Activated CD4-positive, alpha-beta T cell treated with anti-CD3 and anti-CD28 coated beads for 48 hours (primary cell): ENCODE data around the gene HS3ST3A1.
"Not testable (repeated sequence)": the region's sequence is repeated elsewhere in the genome, so short reads cannot be mapped to it uniquely, and the experiment has no call there.

Source experiments
- DNase-seq: peaks from one replicate; pipeline ENCODE4 v3.0.0-alpha.2; 2020

Gene HS3ST3A1

GRCh38 chr17:13534946-13535345 is 66.8 kb downstream of the HS3ST3A1 start:
- no peak for DNase-seq

DNA sequence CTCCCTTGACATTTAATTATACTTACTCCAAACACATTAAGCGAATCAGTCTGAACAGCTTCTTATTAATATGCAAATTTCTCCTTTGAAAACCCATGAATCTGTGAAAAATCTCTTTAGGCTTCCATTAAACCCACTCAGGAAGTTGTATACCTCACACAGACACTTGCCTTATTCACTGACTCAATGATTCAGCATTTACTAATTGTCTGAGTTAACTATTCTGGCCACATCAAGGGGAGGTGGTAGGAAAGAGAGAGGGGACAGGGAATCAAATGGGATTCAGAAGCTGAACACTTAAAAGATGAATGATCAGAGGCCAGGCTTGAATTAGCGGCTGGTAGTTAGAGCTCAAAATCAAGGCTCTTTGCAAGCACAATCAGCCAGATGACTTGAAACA is 70.0 kb downstream of the HS3ST3A1 start:
- no peak for DNase-seq

GRCh38 chr17:13525876-13526275 is 75.9 kb downstream of the HS3ST3A1 start:
- no peak for DNase-seq

- no peak for DNase-seq
Observed at GRCh38 chr17:13523164-13523563, 78.6 kb downstream of the HS3ST3A1 start.

DNA sequence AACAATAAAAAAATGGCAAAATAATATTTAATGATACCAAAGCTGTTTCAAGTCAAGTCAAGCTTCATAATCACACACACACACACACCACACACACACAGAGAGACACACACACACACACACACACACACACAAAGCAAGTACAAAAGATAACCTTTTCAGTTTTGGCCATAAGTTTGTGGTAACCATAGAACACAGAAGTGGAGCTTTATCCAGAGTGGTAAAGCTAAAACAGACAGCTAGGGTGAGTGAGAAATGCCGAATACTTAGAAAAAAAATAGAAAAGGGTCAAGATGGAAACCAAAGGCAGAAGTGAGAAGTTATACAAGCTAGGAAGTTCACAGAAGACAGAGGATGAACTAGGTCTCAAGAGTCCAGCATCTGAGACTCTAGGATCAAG is 79.0 kb downstream of the HS3ST3A1 start:
- DNase-seq: no peak

DNA sequence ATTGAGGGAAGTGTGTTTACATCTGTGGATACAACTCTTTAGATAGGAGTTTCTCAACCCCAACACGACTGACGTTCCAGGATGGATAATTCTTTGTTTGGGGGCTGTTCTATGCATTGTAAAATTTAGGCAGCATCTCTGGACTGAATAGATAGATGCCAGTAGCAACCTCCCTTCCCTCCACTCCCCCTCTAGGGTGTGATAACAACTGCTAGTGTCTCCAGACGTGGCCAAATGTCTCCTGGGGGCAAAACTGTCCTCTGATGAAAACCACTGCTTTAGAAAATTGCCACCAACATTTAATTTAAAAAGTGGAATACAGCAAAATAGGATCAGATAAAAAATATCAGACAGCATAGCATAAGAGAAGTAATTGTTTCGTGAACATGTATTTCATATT is 79.9 kb downstream of the HS3ST3A1 start:
- no peak for DNase-seq

GRCh38 chr17:13520899-13521572 is 80.7 kb downstream of the HS3ST3A1 start:
- DNase-seq: no peak

GRCh38 chr17:13518261-13519000 is 83.3 kb downstream of the HS3ST3A1 start:
- no peak for DNase-seq

- no peak for DNase-seq
Observed at GRCh38 chr17:13513039-13513405, 88.7 kb downstream of the HS3ST3A1 start.

DNA sequence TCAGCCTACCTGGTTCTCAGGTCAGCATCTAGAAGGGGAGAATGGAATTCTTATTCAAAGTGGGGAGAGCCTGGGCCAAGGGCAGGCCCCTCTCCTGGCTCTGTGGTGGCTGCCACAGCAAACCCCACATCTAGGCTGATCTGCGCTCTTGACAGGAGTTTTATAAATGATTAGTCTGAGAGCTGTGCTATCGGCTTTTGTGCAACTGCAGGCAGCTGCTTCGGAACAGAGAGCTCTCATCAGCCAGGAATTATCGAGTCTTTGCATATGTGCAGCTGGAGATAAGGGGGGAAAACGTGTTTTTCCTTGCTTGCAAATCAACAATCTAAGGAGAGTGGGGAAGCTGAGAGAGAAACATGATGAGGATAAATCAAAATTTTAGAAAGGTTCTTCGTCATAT is 91.7 kb downstream of the HS3ST3A1 start:
- DNase-seq: no peak

GRCh38 chr17:13509527-13509926 is 92.2 kb downstream of the HS3ST3A1 start:
- no peak for DNase-seq

DNA sequence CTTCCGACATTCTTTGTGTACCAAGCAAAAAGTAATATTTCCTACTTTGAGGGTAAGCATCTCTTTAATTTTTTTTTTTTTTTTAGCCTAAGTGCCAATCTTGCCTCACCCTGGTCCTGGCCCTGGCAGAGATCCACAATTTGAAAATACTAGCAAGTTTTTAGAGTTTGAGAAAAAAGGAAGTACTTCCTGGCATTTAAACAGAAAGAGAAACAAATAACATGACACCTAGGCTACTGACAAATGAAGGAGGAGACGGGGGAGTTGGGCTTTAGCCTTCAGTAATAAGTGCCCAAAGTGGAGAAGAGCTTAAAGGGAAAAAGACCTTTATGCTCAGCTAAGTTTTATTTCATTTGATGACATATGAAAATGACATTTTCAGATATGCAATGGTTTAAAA is 92.8 kb downstream of the HS3ST3A1 start:
- DNase-seq: no peak

DNA sequence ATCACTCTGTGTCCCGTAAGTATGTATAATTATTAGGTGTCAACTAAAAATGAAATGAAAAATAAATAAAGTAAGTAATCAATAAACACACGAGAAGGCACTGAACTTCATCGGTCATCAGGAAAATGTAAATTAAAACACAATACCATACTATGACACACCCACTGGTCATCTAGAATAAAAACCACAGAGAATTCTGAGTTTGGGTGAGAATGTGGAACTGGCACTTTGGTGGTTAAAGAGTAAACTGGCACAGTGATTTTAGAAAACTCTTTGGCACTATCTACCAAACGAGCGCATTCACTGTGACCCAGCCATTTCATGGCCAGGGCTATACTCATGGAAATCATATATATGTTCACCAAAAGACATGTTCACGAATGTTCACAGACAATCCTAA is 98.2 kb downstream of the HS3ST3A1 start:
- DNase-seq: no peak

DNA sequence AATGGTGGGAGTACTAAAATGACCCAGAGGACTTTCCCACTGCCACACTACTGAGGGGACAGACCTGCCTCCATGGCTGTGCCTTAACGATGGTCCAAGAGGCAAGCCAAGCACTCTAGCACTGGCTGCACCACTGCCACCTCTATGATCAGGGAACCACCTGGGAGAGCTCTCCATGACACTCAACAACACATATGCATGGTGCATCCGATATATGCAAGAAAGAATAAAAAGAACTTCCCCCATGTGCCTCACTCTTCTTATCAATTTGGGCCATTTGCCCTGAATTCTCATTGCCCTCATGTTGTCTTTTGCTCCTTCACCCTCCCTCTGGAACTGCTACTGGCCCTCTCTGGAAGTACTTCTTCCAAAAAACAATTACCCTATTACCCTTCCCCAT is 99.5 kb downstream of the HS3ST3A1 start:
- DNase-seq: no peak

- DNase-seq: no peak
Observed at GRCh38 chr17:13500947-13501346, 100.8 kb downstream of the HS3ST3A1 start.

DNA sequence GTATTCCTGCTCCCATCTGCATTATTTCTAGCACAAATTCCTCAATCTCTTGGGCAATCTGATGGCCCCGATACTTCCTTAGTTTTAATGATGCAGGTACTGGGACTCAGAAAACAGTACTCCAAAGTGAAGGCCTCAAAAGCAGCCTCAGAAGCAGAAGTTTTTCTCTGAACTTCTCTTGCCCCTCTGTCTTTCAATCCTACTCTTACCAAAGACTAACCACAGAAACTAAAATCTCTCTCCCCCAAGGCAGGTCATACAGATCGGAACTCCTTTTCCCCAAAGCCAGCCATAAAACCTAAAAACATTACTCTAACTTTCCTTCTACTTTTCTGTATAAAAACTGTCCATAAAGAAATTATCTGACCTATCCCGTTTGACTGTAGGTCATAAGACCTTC is 103.5 kb downstream of the HS3ST3A1 start:
- DNase-seq: no peak

DNA sequence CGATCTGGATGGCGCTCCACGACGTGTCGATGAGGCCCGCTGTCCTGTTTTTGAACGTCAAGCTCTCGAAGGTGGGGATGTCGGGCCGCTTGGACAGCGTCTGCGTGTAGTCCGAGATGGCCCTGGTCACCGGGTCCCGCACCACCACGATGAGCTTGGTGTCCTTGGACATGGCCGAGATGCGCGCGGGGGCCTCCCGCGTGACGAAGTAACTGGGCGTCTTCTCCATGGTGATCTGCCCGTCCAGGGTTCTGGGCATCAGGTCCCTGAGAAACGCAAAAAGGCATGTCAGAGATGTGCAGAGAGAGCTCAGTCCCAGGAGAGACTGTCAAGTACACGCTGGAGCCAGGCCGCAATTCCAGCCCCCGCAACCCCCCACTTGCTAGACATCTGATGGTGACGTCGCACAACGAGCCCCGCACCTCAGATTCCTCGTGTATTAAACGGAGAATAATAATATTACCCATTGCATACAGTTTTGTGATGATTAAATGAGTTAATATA is 105.1 kb downstream of the HS3ST3A1 start:
- DNase-seq: not testable (repeated sequence)

- no peak for DNase-seq
Observed at GRCh38 chr17:13495423-13495822, 106.3 kb downstream of the HS3ST3A1 start.

DNA sequence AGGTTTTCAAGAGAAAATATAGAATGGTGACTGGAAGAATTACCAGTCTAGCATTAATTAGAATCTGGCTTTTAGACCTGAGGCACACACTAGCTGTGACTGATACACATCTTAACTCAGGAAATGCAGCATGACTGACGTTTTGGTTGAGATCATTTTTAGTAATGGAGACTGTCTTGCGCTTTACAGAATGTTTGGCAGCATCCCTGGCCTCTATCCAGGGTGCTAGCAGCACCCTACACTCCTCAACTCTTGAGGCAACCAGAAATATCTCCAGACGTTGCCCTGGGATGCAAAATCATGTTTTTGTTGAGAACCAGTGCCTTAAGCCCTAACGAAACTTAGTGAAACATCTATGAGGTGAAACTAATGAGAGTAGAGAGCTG is 109.0 kb downstream of the HS3ST3A1 start:
- DNase-seq: no peak

DNA sequence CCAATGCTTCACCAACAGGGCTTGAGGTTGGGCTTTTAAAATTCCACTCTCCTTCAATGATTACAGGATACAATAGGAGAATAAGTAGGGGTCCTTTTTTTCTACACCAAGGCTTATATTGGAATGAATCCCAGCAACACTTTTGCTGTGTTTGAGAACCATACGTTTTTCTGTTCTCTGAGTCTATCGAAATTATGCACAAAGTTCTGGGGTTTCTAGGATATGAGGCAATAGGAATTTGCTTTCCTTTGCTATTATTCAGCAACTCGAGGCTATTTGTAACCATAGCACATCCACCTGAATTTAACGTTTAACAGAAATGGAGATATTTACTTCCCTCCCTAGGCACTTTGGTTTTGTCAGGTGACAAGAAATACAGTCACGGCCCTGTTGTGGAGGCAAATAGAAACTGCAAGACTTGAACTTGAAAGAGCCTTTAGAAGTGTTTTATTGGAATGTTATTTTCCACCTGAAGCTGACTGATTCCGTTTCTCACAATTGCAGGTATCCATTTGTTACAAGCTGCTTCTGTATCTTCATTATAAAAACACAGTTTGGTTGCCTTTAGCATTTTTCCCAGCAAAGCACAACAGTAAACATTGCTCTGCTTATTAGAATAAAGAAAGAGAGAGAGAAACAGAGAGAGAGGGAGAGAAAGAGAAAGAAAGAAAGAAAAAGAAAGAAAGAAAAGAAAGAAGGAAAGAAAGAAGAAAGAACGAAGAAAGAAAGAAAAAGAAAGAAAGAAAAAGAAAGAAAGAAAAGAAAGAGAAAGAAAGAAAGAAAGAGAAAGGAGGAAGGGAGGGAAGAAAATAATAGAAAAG is 109.6 kb downstream of the HS3ST3A1 start:
- DNase-seq: no peak

- DNase-seq: no peak
Observed at GRCh38 chr17:13491491-13491890, 110.2 kb downstream of the HS3ST3A1 start.

DNA sequence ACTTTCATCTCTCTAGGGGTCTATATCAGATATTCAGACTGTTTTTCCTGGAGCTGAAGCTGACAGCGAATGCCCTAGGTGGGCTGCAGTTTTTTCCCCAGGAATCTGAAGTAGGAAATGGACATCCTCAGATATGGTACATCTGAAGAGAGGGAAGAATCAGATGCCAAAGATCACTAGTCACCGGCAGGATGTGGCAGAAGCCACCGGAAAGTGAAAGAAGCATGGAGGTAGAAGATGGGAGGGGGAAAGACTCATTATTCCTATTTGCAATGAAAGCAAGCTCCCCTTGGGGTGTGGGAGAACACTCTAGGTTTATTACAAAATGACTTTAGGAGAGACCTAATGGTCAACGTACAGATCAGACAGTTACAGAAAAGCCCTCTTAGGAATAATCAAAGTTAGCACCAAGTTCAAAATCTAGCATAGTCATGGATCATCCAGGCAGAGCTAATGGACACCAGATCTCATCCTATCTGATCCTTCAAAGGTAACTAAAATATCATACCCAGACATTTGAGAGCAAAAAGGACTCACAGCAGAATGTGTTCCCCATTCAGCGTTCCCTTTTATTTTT is 110.7 kb downstream of the HS3ST3A1 start:
- no peak for DNase-seq

DNA sequence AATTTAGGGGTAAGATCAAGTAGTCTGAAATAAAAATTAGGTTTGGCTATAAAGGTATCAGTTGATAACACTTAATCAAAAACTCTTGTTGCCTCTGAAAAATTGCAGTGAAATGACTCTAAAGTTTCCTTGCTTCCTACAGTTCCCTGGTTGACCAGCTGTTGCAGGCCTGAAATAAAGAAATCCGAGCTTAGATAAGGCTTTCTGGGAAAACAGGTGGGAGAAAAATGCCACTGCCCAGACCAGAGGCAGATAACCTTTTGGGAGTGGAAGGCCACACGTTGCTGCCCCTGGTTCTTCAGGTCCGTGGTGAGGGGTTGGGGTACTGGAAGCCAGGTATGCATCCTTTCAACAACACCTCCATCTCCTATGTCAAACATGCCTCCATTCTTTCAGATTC is 111.3 kb downstream of the HS3ST3A1 start:
- no peak for DNase-seq
